ENCODE data around the gene FAM193A.
"Not testable (repeated sequence)": the region's sequence is repeated elsewhere in the genome, so short reads cannot be mapped to it uniquely, and the experiment has no call there.

Gene FAM193A

DNA sequence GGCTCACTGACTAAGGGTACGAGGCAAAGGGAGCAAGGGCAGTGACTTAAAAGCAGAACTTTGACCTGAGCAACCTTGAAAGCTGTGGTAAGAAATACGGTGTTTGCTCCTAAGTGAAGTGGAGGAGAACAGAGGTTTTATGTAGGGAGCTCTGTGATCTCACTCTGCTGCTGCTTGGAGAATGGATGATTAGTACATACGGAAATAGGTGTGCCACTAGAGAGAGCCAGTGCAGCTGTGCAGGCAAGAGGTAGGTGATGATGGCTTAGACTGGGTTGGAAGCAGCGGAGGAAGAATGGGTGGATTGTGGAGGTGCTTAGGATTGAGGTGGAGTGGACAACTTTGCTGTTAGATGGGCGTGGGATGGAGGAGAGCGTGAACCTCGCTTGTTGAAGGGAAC is 85.0 kb downstream of the FAM193A start:
- Histone ChIP-seq H3K9me3 (no peaks in the 10 kb centered on the region), H3K27me3 (ENCODE audit: low read depth) (no peaks in the 10 kb centered on the region), H3K4me3 (no peak overlapping the region), H3K4me1 (peaks cover 12% of the 10 kb centered on the region), H3K36me3 (replicated peaks) (peaks cover 7% of the 10 kb centered on the region)
- in situ Hi-C loops (cut with MboI; ENCODE audit: low sequenced_read_pairs) = no loop called here
- no peak for DNase-seq (ENCODE audit: low spot score in 2 of 2)

- Histone ChIP-seq H3K27me3 (ENCODE audit: low read depth) (no peaks in the 10 kb centered on the region), H3K4me1 (peaks cover 12% of the 10 kb centered on the region), H3K9me3 (no peaks in the 10 kb centered on the region), H3K4me3 (no peak overlapping the region), H3K36me3 (replicated peaks) (peaks cover 20% of the 10 kb centered on the region)
- no peak for DNase-seq (ENCODE audit: low spot score in 2 of 2)
- in situ Hi-C loops (cut with MboI; ENCODE audit: low sequenced_read_pairs) = no loop called here
These were observed 87.0 kb downstream of the FAM193A start for GRCh38 chr4:2623442-2623841.

GRCh38 chr4:2624782-2625530 is 88.5 kb downstream of the FAM193A start:
- no peaks in the 10 kb centered on the region for H3K9me3 ChIP-seq
- peaks cover under 1% of the 10 kb centered on the region; the same call in 1 of the 2 replicates for H3K4me1 ChIP-seq
- H3K36me3 ChIP-seq (replicated peaks) = peaks cover 22% of the 10 kb centered on the region
- no peaks in the 10 kb centered on the region for H3K27me3 ChIP-seq (ENCODE audit: low read depth)
- in situ Hi-C loops (cut with MboI; ENCODE audit: low sequenced_read_pairs) = no loop called here
- no peak overlapping the region for H3K4me3 ChIP-seq
- no peak for DNase-seq (ENCODE audit: low spot score in 2 of 2)

DNA sequence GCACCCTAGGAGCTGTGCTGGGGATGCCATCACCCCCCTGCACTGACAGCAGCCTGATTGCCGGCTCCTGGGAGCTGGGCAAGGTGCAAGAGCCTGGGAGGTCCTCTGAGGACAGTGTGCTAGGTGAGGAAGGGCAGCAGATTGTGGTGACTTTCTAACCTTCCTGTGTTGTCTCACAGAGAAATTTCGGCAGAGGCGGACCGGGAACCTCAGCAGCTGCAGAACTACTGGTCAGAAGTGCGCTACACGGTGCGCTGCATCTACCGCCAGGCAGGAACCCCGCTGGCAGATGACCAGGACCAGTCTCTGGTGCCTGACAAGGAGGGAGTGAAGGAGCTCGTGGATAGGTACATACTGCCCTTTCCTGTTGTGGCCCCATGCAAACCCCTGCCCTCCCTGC is 89.8 kb downstream of the FAM193A start:
- H3K36me3 ChIP-seq (replicated peaks) = peaks cover 31% of the 10 kb centered on the region
- no peaks in the 10 kb centered on the region for H3K27me3 ChIP-seq (ENCODE audit: low read depth)
- no peaks in the 10 kb centered on the region for H3K9me3 ChIP-seq
- in situ Hi-C loops (cut with MboI; ENCODE audit: low sequenced_read_pairs) = no loop called here
- no peak overlapping the region for H3K4me3 ChIP-seq
- DNase-seq (ENCODE audit: low spot score in 2 of 2) = no peak
- H3K4me1 ChIP-seq = no peaks in the 10 kb centered on the region

- Histone ChIP-seq H3K36me3 (replicated peaks) (peaks cover 42% of the 10 kb centered on the region), H3K9me3 (no peaks in the 10 kb centered on the region), H3K4me3 (no peak overlapping the region), H3K27me3 (ENCODE audit: low read depth) (no peaks in the 10 kb centered on the region), H3K4me1 (peaks cover 14% of the 10 kb centered on the region)
- in situ Hi-C loops (cut with MboI; ENCODE audit: low sequenced_read_pairs) = no loop called here
- DNase-seq (ENCODE audit: low spot score in 2 of 2) = no peak
These were observed 94.3 kb downstream of the FAM193A start for GRCh38 chr4:2630556-2631273.

- no peak for DNase-seq (ENCODE audit: low spot score in 2 of 2)
- Histone ChIP-seq H3K4me3 (no peak overlapping the region), H3K9me3 (no peaks in the 10 kb centered on the region), H3K27me3 (ENCODE audit: low read depth) (no peaks in the 10 kb centered on the region), H3K36me3 (replicated peaks) (peaks cover 48% of the 10 kb centered on the region), H3K4me1 (peaks cover 14% of the 10 kb centered on the region)
- in situ Hi-C loops (cut with MboI; ENCODE audit: low sequenced_read_pairs) = no loop called here
These were observed 97.6 kb downstream of the FAM193A start for GRCh38 chr4:2634014-2634413.

- DNase-seq (ENCODE audit: low spot score in 2 of 2) = no peak
These were observed 99.9 kb downstream of the FAM193A start for GRCh38 chr4:2636331-2636730.

GRCh38 chr4:2636994-2637393 is 100.5 kb downstream of the FAM193A start:
- in situ Hi-C loops (cut with MboI; ENCODE audit: low sequenced_read_pairs); DNase-seq (ENCODE audit: low spot score in 2 of 2); H3K4me3 ChIP-seq; H3K27me3 ChIP-seq (ENCODE audit: low read depth); H3K9me3 ChIP-seq: not testable (repeated sequence)
- Histone ChIP-seq H3K36me3 (replicated peaks) (peaks cover 55% of the 10 kb centered on the region), H3K4me1 (peaks cover 14% of the 10 kb centered on the region)

More at GRCh38 chr4:2636331-2636730, 99.9 kb downstream of the FAM193A start:
- H3K4me1 ChIP-seq = peaks cover 14% of the 10 kb centered on the region
- no peak overlapping the region for H3K4me3 ChIP-seq
- no peaks in the 10 kb centered on the region for H3K9me3 ChIP-seq
- peaks cover 56% of the 10 kb centered on the region for H3K36me3 ChIP-seq (replicated peaks)
- in situ Hi-C loops (cut with MboI; ENCODE audit: low sequenced_read_pairs) = no loop called here
- H3K27me3 ChIP-seq (ENCODE audit: low read depth) = no peaks in the 10 kb centered on the region

GRCh38 chr4:2637956-2638552 is 101.6 kb downstream of the FAM193A start:
- Histone ChIP-seq H3K9me3 (no peaks in the 10 kb centered on the region), H3K4me3 (no peak overlapping the region), H3K27me3 (ENCODE audit: low read depth) (no peaks in the 10 kb centered on the region), H3K36me3 (replicated peaks) (peaks cover 56% of the 10 kb centered on the region), H3K4me1 (peaks cover 14% of the 10 kb centered on the region)
- in situ Hi-C loops (cut with MboI; ENCODE audit: low sequenced_read_pairs) = no loop called here
- no peak for DNase-seq (ENCODE audit: low spot score in 2 of 2)

- peaks cover 55% of the 10 kb centered on the region for H3K36me3 ChIP-seq (replicated peaks)
- in situ Hi-C loops (cut with MboI; ENCODE audit: low sequenced_read_pairs) = no loop called here
- H3K4me1 ChIP-seq = peaks cover 14% of the 10 kb centered on the region
- no peaks in the 10 kb centered on the region for H3K9me3 ChIP-seq
- no peak overlapping the region for H3K4me3 ChIP-seq
- H3K27me3 ChIP-seq (ENCODE audit: low read depth) = no peaks in the 10 kb centered on the region
- no peak for DNase-seq (ENCODE audit: low spot score in 2 of 2)
These were observed 102.3 kb downstream of the FAM193A start for GRCh38 chr4:2638730-2639129.

GRCh38 chr4:2642968-2643367 is 106.5 kb downstream of the FAM193A start:
- Histone ChIP-seq H3K9me3 (no peaks in the 10 kb centered on the region), H3K27me3 (ENCODE audit: low read depth) (no peaks in the 10 kb centered on the region), H3K4me3 (no peak overlapping the region), H3K4me1 (no peaks in the 10 kb centered on the region), H3K36me3 (replicated peaks) (peaks cover 65% of the 10 kb centered on the region)
- in situ Hi-C loops (cut with MboI; ENCODE audit: low sequenced_read_pairs) = no loop called here
- no peak for DNase-seq (ENCODE audit: low spot score in 2 of 2)

DNA sequence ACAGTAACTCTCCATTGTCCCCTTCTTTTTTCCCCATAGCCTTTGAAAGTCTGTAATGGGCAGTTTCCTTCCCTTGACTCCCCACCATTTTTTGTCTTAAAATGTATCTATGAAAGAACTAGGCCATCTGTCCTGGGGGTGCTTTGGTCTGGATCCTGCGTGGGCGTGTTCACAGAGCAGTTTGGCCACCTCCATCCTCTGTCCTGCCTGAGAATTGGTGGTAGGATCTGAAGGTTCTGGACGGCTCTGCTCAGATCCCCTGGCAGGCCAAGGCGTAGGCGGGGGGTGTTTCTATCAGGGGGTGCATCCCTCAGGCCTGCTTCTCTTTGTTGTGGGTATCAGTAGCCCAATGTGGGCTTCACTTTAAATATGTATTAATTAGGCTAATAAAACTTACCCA is 107.1 kb downstream of the FAM193A start:
- no peak overlapping the region for H3K4me3 ChIP-seq
- H3K4me1 ChIP-seq = no peaks in the 10 kb centered on the region
- H3K36me3 ChIP-seq (replicated peaks) = peaks cover 63% of the 10 kb centered on the region
- no peaks in the 10 kb centered on the region for H3K27me3 ChIP-seq (ENCODE audit: low read depth)
- no peak for DNase-seq (ENCODE audit: low spot score in 2 of 2)
- H3K9me3 ChIP-seq = no peaks in the 10 kb centered on the region
- in situ Hi-C loops (cut with MboI; ENCODE audit: low sequenced_read_pairs) = no loop called here

- Histone ChIP-seq H3K4me3 (no peak overlapping the region), H3K27me3 (ENCODE audit: low read depth) (no peaks in the 10 kb centered on the region), H3K36me3 (replicated peaks) (peaks cover 62% of the 10 kb centered on the region), H3K9me3 (no peaks in the 10 kb centered on the region), H3K4me1 (no peaks in the 10 kb centered on the region)
- in situ Hi-C loops (cut with MboI; ENCODE audit: low sequenced_read_pairs) = no loop called here
- no peak for DNase-seq (ENCODE audit: low spot score in 2 of 2)
These were observed 110.1 kb downstream of the FAM193A start for GRCh38 chr4:2646396-2647149.
